Measurements from ENCODE around the gene SP110. TPM values are rescaled to one million over a fixed set of nuclear protein-coding genes. Genes with fewer than 3 reads are reported as not detected.

Gene SP110
- total RNA-seq, 2 experiments from 2014 or later = 168 to 188 TPM

- Mint-ChIP-seq H3K4me3 (no peak overlapping the region), H3K27ac (no peak overlapping the region)
- no peak for DNase-seq
Measured at GRCh38 chr2:230158468-230158867, 61.3 kb downstream of the SP110 start.

GRCh38 chr2:230156782-230157699 is 62.7 kb downstream of the SP110 start:
- Mint-ChIP-seq H3K27ac (no peak overlapping the region), H3K4me1 (peaks cover 8% of the 10 kb centered on the region), H3K36me3 (ENCODE audit: low read depth) (no peaks in the 10 kb centered on the region), H3K27me3 (no peaks in the 10 kb centered on the region), H3K9me3 (peaks cover 3% of the 10 kb centered on the region), H3K4me3 (no peak overlapping the region)
- POLR2A ChIA-PET = no interaction called here
- no peak for DNase-seq
- CTCF ChIA-PET = interaction anchor here (1.9 kb wide), 1 partner anchor 255 kb away, joined by 4 read pairs; no protein-coding TSS in a partner anchor

More at GRCh38 chr2:230158468-230158867, 61.3 kb downstream of the SP110 start:
- ChIA-PET CTCF (interaction anchor here (0.6 to 2.9 kb wide), 4 partner anchors 12 to 454 kb away, joined by 3 to 16 read pairs (median 4); no protein-coding TSS in a partner anchor), POLR2A (interaction anchor here (0.6 kb wide), 1 partner anchor 357 kb away, joined by 3 read pairs; no protein-coding TSS in a partner anchor)
- H3K27me3 Mint-ChIP-seq = no peaks in the 10 kb centered on the region
- peaks cover 2% of the 10 kb centered on the region for H3K36me3 Mint-ChIP-seq (ENCODE audit: low read depth)
- no peaks in the 10 kb centered on the region for H3K9me3 Mint-ChIP-seq
- H3K4me1 Mint-ChIP-seq = peaks cover 8% of the 10 kb centered on the region

GRCh38 chr2:230155359-230155758 is 64.4 kb downstream of the SP110 start:
- no peak overlapping the region for H3K4me3 Mint-ChIP-seq
- no peak overlapping the region for H3K27ac Mint-ChIP-seq
- H3K36me3 Mint-ChIP-seq (ENCODE audit: low read depth) = no peaks in the 10 kb centered on the region
- DNase-seq = no peak
- ChIA-PET POLR2A (no interaction called here), CTCF (interaction anchor here (1.1 to 1.4 kb wide), 3 partner anchors 9 to 88 kb away, joined by 3 to 6 read pairs (median 3); no protein-coding TSS in a partner anchor)
- no peaks in the 10 kb centered on the region for H3K27me3 Mint-ChIP-seq
- H3K9me3 Mint-ChIP-seq = peaks cover 7% of the 10 kb centered on the region
- H3K4me1 Mint-ChIP-seq = peaks cover 8% of the 10 kb centered on the region

- ChIA-PET POLR2A (no interaction called here), CTCF (interaction anchor here (0.8 kb wide), 1 partner anchor 15 kb away, joined by 3 read pairs; no protein-coding TSS in a partner anchor)
- Mint-ChIP-seq H3K27me3 (no peaks in the 10 kb centered on the region), H3K27ac (no peak overlapping the region), H3K36me3 (ENCODE audit: low read depth) (no peaks in the 10 kb centered on the region), H3K9me3 (peaks cover 7% of the 10 kb centered on the region), H3K4me3 (no peak overlapping the region), H3K4me1 (peaks cover 5% of the 10 kb centered on the region)
- no peak for DNase-seq
Measured at GRCh38 chr2:230153390-230153976, 66.3 kb downstream of the SP110 start.

GRCh38 chr2:230152334-230152733 is 67.5 kb downstream of the SP110 start:
- H3K27me3 Mint-ChIP-seq = no peaks in the 10 kb centered on the region
- POLR2A ChIA-PET = no interaction called here
- H3K4me1 Mint-ChIP-seq = peaks cover 5% of the 10 kb centered on the region
- CTCF ChIA-PET = no interaction called here
- peaks cover 7% of the 10 kb centered on the region for H3K9me3 Mint-ChIP-seq
- H3K4me3 Mint-ChIP-seq = no peak overlapping the region
- DNase-seq = no peak
- H3K36me3 Mint-ChIP-seq (ENCODE audit: low read depth) = no peaks in the 10 kb centered on the region
- H3K27ac Mint-ChIP-seq = no peak overlapping the region

- Mint-ChIP-seq H3K4me1 (no peaks in the 10 kb centered on the region), H3K27ac (no peak overlapping the region), H3K9me3 (peaks cover 7% of the 10 kb centered on the region), H3K36me3 (ENCODE audit: low read depth) (no peaks in the 10 kb centered on the region), H3K27me3 (peaks cover 2% of the 10 kb centered on the region), H3K4me3 (no peak overlapping the region)
- DNase-seq = no peak
- ChIA-PET POLR2A (no interaction called here), CTCF (no interaction called here)
Measured at GRCh38 chr2:230144355-230144754, 75.4 kb downstream of the SP110 start.

GRCh38 chr2:230140667-230141066 is 79.1 kb downstream of the SP110 start:
- POLR2A ChIA-PET = no interaction called here

GRCh38 chr2:230137902-230138539 is 81.8 kb downstream of the SP110 start:
- ChIA-PET POLR2A (no interaction called here), CTCF (interaction anchor here (1.3 kb wide), 1 partner anchor 13 kb away, joined by 3 read pairs; no protein-coding TSS in a partner anchor)
- H3K36me3 Mint-ChIP-seq (ENCODE audit: low read depth) = no peaks in the 10 kb centered on the region
- H3K4me3 Mint-ChIP-seq = no peak overlapping the region
- no peaks in the 10 kb centered on the region for H3K4me1 Mint-ChIP-seq
- H3K9me3 Mint-ChIP-seq = peaks cover 7% of the 10 kb centered on the region
- no peak overlapping the region for H3K27ac Mint-ChIP-seq
- H3K27me3 Mint-ChIP-seq = no peaks in the 10 kb centered on the region
- DNase-seq = no peak

More at GRCh38 chr2:230140667-230141066, 79.1 kb downstream of the SP110 start:
- Mint-ChIP-seq H3K27ac (no peak overlapping the region), H3K9me3 (peaks cover 7% of the 10 kb centered on the region), H3K4me1 (no peaks in the 10 kb centered on the region), H3K27me3 (peaks cover 2% of the 10 kb centered on the region), H3K4me3 (no peak overlapping the region), H3K36me3 (ENCODE audit: low read depth) (no peaks in the 10 kb centered on the region)
- DNase-seq = no peak
- CTCF ChIA-PET = interaction anchor here (0.6 kb wide), 1 partner anchor 564 kb away, joined by 3 read pairs; no protein-coding TSS in a partner anchor

GRCh38 chr2:230135130-230135525 is 84.7 kb downstream of the SP110 start:
- Mint-ChIP-seq H3K4me3 (no peak overlapping the region), H3K4me1 (no peaks in the 10 kb centered on the region), H3K9me3 (peaks cover 3% of the 10 kb centered on the region), H3K36me3 (ENCODE audit: low read depth) (no peaks in the 10 kb centered on the region), H3K27me3 (no peaks in the 10 kb centered on the region), H3K27ac (no peak overlapping the region)
- DNase-seq = no peak
- ChIA-PET POLR2A (no interaction called here), CTCF (no interaction called here)

- H3K27me3 Mint-ChIP-seq = no peaks in the 10 kb centered on the region
- H3K4me1 Mint-ChIP-seq = no peaks in the 10 kb centered on the region
- no peaks in the 10 kb centered on the region for H3K36me3 Mint-ChIP-seq (ENCODE audit: low read depth)
- CTCF ChIA-PET = no interaction called here
- no peak overlapping the region for H3K27ac Mint-ChIP-seq
- no peaks in the 10 kb centered on the region for H3K9me3 Mint-ChIP-seq
- no peak for DNase-seq
- no peak overlapping the region for H3K4me3 Mint-ChIP-seq
- POLR2A ChIA-PET = no interaction called here
Measured at GRCh38 chr2:230134496-230135129, 85.2 kb downstream of the SP110 start.

GRCh38 chr2:230131366-230131765 is 88.4 kb downstream of the SP110 start:
- ChIA-PET POLR2A (no interaction called here), CTCF (no interaction called here)
- DNase-seq = no peak
- Mint-ChIP-seq H3K27me3 (peaks cover 4% of the 10 kb centered on the region), H3K4me3 (no peak overlapping the region), H3K4me1 (peaks cover 2% of the 10 kb centered on the region), H3K9me3 (no peaks in the 10 kb centered on the region), H3K27ac (no peak overlapping the region), H3K36me3 (ENCODE audit: low read depth) (no peaks in the 10 kb centered on the region)

- Mint-ChIP-seq H3K4me3 (no peak overlapping the region), H3K27ac (no peak overlapping the region), H3K27me3 (peaks cover 4% of the 10 kb centered on the region), H3K36me3 (ENCODE audit: low read depth) (no peaks in the 10 kb centered on the region), H3K4me1 (peaks cover 2% of the 10 kb centered on the region), H3K9me3 (no peaks in the 10 kb centered on the region)
- CTCF ChIA-PET = no interaction called here
- DNase-seq = no peak
- POLR2A ChIA-PET = no interaction called here
Measured at GRCh38 chr2:230130668-230131364, 89.0 kb downstream of the SP110 start.

Data from activated CD4-positive, alpha-beta T cell treated with anti-CD3 and anti-CD28 coated beads, Interleukin-2, amount 10 ng/mL, durations not matched to agents 7 days and 5 days (primary cell).